PFSK-1 (cell line): Measurements from ENCODE around the gene HPGDS.

Source experiments
- POLR2AphosphoS5 ChIP-seq: IDR thresholded peaks from 2 replicates; pipeline ENCODE4 v1.6.1; 2012; ENCODE audit warnings: low read depth, mild to moderate bottlenecking, control low read depth, low read length, moderate library complexity
- TAF1 ChIP-seq: IDR thresholded peaks from 2 replicates; pipeline ENCODE4 v1.6.1; 2012; ENCODE audit warnings: low read length, control low read depth, borderline replicate concordance; ENCODE audit not compliant: insufficient read depth
- TF ChIP-seq, protein P1 (sequence below), 2 experiments: IDR thresholded peaks; 2 replicates each; pipeline versions ENCODE4 v1.6.1 to v1.8.0; 2011 to 2012; ENCODE audit warnings: low read depth in 2 of 2, low read length in 2 of 2, control low read depth in 1 of 2, inconsistent platforms in 1 of 2, mild to moderate bottlenecking in 1 of 2, moderate library complexity in 1 of 2; ENCODE audit not compliant: insufficient read depth in 1 of 2

DNA sequence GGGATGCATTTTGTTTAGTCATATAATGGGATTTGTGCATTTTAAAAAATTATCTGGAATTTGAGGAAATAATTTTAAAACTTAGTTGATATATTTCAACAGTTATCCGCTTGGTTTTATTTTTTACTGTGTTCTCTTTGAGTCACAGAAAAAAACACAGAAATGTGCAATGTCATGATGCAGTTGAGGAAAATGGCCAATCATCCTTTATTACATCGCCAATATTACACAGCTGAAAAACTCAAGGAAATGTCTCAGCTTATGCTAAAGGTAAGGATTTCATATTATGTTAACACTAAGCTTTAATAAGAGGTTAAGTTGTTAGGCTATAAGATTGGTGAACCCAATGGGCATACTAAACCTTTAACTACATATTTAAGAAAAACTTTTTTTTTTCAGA is 63.9 kb downstream of the HPGDS start:
- TF ChIP-seq, protein P1, sequence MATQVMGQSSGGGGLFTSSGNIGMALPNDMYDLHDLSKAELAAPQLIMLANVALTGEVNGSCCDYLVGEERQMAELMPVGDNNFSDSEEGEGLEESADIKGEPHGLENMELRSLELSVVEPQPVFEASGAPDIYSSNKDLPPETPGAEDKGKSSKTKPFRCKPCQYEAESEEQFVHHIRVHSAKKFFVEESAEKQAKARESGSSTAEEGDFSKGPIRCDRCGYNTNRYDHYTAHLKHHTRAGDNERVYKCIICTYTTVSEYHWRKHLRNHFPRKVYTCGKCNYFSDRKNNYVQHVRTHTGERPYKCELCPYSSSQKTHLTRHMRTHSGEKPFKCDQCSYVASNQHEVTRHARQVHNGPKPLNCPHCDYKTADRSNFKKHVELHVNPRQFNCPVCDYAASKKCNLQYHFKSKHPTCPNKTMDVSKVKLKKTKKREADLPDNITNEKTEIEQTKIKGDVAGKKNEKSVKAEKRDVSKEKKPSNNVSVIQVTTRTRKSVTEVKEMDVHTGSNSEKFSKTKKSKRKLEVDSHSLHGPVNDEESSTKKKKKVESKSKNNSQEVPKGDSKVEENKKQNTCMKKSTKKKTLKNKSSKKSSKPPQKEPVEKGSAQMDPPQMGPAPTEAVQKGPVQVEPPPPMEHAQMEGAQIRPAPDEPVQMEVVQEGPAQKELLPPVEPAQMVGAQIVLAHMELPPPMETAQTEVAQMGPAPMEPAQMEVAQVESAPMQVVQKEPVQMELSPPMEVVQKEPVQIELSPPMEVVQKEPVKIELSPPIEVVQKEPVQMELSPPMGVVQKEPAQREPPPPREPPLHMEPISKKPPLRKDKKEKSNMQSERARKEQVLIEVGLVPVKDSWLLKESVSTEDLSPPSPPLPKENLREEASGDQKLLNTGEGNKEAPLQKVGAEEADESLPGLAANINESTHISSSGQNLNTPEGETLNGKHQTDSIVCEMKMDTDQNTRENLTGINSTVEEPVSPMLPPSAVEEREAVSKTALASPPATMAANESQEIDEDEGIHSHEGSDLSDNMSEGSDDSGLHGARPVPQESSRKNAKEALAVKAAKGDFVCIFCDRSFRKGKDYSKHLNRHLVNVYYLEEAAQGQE (IDR thresholded peaks at IDR 0.05; ENCODE audit: insufficient read depth in 1 of 2, low read depth in 2 of 2, low read length in 2 of 2): no peak
- TF ChIP-seq POLR2AphosphoS5: no peak
- TF ChIP-seq TAF1: no peak
